ENCODE data around the gene HPS4. TPM values are rescaled to one million over a fixed set of nuclear protein-coding genes. Genes with fewer than 3 reads are reported as not detected.

HPS4 gene
- total and polyA plus RNA-seq, 4 donors, result 5.4 to 26.2 (median 12.6) TPM

DNA sequence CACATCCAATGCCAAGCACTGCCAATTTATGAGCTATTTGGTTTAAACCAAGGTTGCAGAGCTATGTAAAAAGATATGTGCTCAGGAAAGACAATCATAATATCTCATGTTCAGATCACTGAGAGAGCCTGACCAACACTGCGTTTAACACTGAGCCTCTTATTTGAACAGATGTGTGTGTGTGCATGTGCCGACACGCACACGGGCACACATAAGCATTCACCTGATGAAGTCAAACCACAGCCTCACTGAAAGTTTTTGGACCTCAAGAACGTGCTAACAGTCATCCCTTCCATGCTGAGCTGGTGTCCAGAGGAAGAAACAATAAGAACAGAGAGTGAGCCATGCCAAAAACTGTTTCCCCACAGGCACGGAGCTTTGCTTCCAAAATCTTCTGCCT is 23.4 kb downstream of the HPS4 start:
- 94% methylated on average over 6 of the region's 6 CpGs for WGBS
- Histone ChIP-seq H3K36me3 (ENCODE audit: control insufficient read depth in 4 of 4, insufficient read depth in 3 of 4, low read depth in 1 of 4, low read length in 3 of 4) (peaks cover 14 to 59% (median 23%) of the 10 kb centered on the region in 4 donors), H3K27me3 (ENCODE audit: control insufficient read depth in 4 of 4, insufficient read depth in 4 of 4, low read length in 3 of 4) (no peaks in the 10 kb centered on the region), H3K4me3 (ENCODE audit: low read depth in 1 of 3, low read length in 3 of 3) (no peak overlapping the region), H3K4me1 (ENCODE audit: control insufficient read depth in 4 of 4, insufficient read depth in 4 of 4, low read length in 3 of 4) (peaks cover 0 to 9% (median 2%) of the 10 kb centered on the region in 4 donors), H3K9ac (ENCODE audit: low read depth in 1 of 2, low read length in 2 of 2) (no peak overlapping the region), H3K9me3 (ENCODE audit: control insufficient read depth in 4 of 4, low read length in 3 of 4) (no peaks in the 10 kb centered on the region), H3K27ac (ENCODE audit: low read depth in 1 of 2, low read length in 2 of 2) (no peak overlapping the region)
- DNase-seq (ENCODE audit: low spot score), result no peak
- TF ChIP-seq EGR1 (IDR thresholded peaks at IDR 0.05; ENCODE audit: low read depth in 2 of 2), result no peak
- TF ChIP-seq SP1 (IDR thresholded peaks at IDR 0.05), result no peak
- TF ChIP-seq HNF4G (IDR thresholded peaks at IDR 0.05), result no peak
- TF ChIP-seq HNF4A (conservative IDR thresholded peaks at IDR 0.05), result no peak
- TF ChIP-seq, protein P1, sequence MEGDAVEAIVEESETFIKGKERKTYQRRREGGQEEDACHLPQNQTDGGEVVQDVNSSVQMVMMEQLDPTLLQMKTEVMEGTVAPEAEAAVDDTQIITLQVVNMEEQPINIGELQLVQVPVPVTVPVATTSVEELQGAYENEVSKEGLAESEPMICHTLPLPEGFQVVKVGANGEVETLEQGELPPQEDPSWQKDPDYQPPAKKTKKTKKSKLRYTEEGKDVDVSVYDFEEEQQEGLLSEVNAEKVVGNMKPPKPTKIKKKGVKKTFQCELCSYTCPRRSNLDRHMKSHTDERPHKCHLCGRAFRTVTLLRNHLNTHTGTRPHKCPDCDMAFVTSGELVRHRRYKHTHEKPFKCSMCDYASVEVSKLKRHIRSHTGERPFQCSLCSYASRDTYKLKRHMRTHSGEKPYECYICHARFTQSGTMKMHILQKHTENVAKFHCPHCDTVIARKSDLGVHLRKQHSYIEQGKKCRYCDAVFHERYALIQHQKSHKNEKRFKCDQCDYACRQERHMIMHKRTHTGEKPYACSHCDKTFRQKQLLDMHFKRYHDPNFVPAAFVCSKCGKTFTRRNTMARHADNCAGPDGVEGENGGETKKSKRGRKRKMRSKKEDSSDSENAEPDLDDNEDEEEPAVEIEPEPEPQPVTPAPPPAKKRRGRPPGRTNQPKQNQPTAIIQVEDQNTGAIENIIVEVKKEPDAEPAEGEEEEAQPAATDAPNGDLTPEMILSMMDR (IDR thresholded peaks at IDR 0.05; ENCODE audit: low read depth, low read length, missing input control), result no peak
- no peak for TF ChIP-seq NR2F2 (IDR thresholded peaks at IDR 0.05)
- no peak for TF ChIP-seq FOXA2 (IDR thresholded peaks at IDR 0.05)
- no peak for TF ChIP-seq ATF3 (IDR thresholded peaks at IDR 0.05)
- no peak for TF ChIP-seq YY1 (IDR thresholded peaks at IDR 0.05)
- TF ChIP-seq REST (IDR thresholded peaks at IDR 0.05), result no peak
- no peak for TF ChIP-seq FOXA1 (IDR thresholded peaks at IDR 0.05)
- TF ChIP-seq, protein P2, sequence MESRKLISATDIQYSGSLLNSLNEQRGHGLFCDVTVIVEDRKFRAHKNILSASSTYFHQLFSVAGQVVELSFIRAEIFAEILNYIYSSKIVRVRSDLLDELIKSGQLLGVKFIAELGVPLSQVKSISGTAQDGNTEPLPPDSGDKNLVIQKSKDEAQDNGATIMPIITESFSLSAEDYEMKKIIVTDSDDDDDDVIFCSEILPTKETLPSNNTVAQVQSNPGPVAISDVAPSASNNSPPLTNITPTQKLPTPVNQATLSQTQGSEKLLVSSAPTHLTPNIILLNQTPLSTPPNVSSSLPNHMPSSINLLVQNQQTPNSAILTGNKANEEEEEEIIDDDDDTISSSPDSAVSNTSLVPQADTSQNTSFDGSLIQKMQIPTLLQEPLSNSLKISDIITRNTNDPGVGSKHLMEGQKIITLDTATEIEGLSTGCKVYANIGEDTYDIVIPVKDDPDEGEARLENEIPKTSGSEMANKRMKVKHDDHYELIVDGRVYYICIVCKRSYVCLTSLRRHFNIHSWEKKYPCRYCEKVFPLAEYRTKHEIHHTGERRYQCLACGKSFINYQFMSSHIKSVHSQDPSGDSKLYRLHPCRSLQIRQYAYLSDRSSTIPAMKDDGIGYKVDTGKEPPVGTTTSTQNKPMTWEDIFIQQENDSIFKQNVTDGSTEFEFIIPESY (IDR thresholded peaks at IDR 0.05), result no peak
- no peak for TF ChIP-seq TAF1 (conservative IDR thresholded peaks at IDR 0.05)

GRCh38 chr22:26457661-26458272 is 25.8 kb downstream of the HPS4 start:
- Histone ChIP-seq H3K9me3 (ENCODE audit: control insufficient read depth in 4 of 4, low read length in 3 of 4) (no peaks in the 10 kb centered on the region), H3K36me3 (ENCODE audit: control insufficient read depth in 4 of 4, insufficient read depth in 3 of 4, low read depth in 1 of 4, low read length in 3 of 4) (peaks cover 11 to 44% (median 18%) of the 10 kb centered on the region in 4 donors), H3K4me1 (ENCODE audit: control insufficient read depth in 4 of 4, insufficient read depth in 4 of 4, low read length in 3 of 4) (peaks cover 0 to 2% (median 0%) of the 10 kb centered on the region in 4 donors), H3K27ac (ENCODE audit: low read depth in 1 of 2, low read length in 2 of 2) (no peak overlapping the region), H3K27me3 (ENCODE audit: control insufficient read depth in 4 of 4, insufficient read depth in 4 of 4, low read length in 3 of 4) (no peaks in the 10 kb centered on the region), H3K9ac (ENCODE audit: low read depth in 1 of 2, low read length in 2 of 2) (no peak overlapping the region), H3K4me3 (ENCODE audit: low read depth in 1 of 3, low read length in 3 of 3) (no peak overlapping the region)
- 97% methylated on average over 26 of the region's 26 CpGs for WGBS
- no peak for DNase-seq (ENCODE audit: low spot score)
- TF ChIP-seq TAF1 (conservative IDR thresholded peaks at IDR 0.05) (no peak), RAD21 (IDR thresholded peaks at IDR 0.05) (no peak), FOXA1 (IDR thresholded peaks at IDR 0.05) (no peak), RXRA (IDR thresholded peaks at IDR 0.05) (no peak)
- TF ChIP-seq, protein P2 (IDR thresholded peaks at IDR 0.05), result no peak
